BLaER1 treated with 17β-estradiol and CSF1 and Interleukin-3, amounts not matched to agents 10 nM and 100 nM (cell line): ENCODE data around the gene HGS.
A peak's percentile ranks its signal among the peaks of the same experiment; 100 is the strongest.
"Not testable (repeated sequence)": the region's sequence is repeated elsewhere in the genome, so short reads cannot be mapped to it uniquely, and the experiment has no call there.

Source experiments
- H3K27ac ChIP-seq, 11 experiments: shearing (Covaris generic); formaldehyde crosslinking; 2 replicates each; pipeline ENCODE4 v1.8.1; 2022
- H3K27me3 ChIP-seq, 11 experiments: shearing (Covaris generic); formaldehyde crosslinking; 2 replicates each; pipeline ENCODE4 v1.8.1; 2022
- H3K36me3 ChIP-seq, 11 experiments: shearing (Covaris generic); formaldehyde crosslinking; 2 replicates each; pipeline ENCODE4 v1.8.1; 2022
- H3K4me1 ChIP-seq, 10 experiments: shearing (Covaris generic); formaldehyde crosslinking; 2 replicates each; pipeline ENCODE4 v1.8.1; 2022
- H3K4me2 ChIP-seq, 11 experiments: shearing (Covaris generic); formaldehyde crosslinking; 2 replicates each; pipeline ENCODE4 v1.8.1; 2022
- H3K4me3 ChIP-seq, 10 experiments: shearing (Covaris generic); formaldehyde crosslinking; 2 replicates each; pipeline ENCODE4 v1.8.1; 2022
- H3K9ac ChIP-seq, 11 experiments: shearing (Covaris generic); formaldehyde crosslinking; 2 replicates each; pipeline ENCODE4 v1.8.1; 2022
- H3K9me3 ChIP-seq, 11 experiments: shearing (Covaris generic); formaldehyde crosslinking; replicated peaks in 1 of 11; 2 replicates each; pipeline ENCODE4 v1.8.1; 2022
- H4K20me1 ChIP-seq, 11 experiments: shearing (Covaris generic); formaldehyde crosslinking; 2 replicates each; pipeline ENCODE4 v1.8.1; 2022
- Cebpa-rat ChIP-seq, 11 experiments: shearing (Covaris generic); IDR thresholded peaks; 2 replicates each; pipeline ENCODE4 v1.8.1; 2022

Gene HGS

GRCh38 chr17:81735264-81736102 lies 51.7 kb downstream of the HGS start:
- Histone ChIP-seq H3K27ac (peak overlapping the region in 10 of 11 experiments; percentile 9 to 69 (median 56); a peak in 20 of 22 replicates), H3K4me1 (peaks cover 54 to 80% (median 67%) of the 10 kb centered on the region in 10 experiments), H3K36me3 (no peaks in the 10 kb centered on the region), H3K27me3 (no peaks in the 10 kb centered on the region; a peak in 2 of 22 replicates), H3K4me2 (peak overlapping the region; percentile 87 to 100 (median 97)), H3K4me3 (peak overlapping the region; percentile 40 to 64 (median 50)), H4K20me1 (peaks cover 0 to 7% (median 0%) of the 10 kb centered on the region in 11 experiments; a peak in 6 of 22 replicates), H3K9ac (peak overlapping the region; percentile 15 to 68 (median 61); a peak in 20 of 22 replicates), H3K9me3 (no peaks in the 10 kb centered on the region)
- no peak for TF ChIP-seq Cebpa-rat (IDR thresholded peaks at IDR 0.05)

DNA sequence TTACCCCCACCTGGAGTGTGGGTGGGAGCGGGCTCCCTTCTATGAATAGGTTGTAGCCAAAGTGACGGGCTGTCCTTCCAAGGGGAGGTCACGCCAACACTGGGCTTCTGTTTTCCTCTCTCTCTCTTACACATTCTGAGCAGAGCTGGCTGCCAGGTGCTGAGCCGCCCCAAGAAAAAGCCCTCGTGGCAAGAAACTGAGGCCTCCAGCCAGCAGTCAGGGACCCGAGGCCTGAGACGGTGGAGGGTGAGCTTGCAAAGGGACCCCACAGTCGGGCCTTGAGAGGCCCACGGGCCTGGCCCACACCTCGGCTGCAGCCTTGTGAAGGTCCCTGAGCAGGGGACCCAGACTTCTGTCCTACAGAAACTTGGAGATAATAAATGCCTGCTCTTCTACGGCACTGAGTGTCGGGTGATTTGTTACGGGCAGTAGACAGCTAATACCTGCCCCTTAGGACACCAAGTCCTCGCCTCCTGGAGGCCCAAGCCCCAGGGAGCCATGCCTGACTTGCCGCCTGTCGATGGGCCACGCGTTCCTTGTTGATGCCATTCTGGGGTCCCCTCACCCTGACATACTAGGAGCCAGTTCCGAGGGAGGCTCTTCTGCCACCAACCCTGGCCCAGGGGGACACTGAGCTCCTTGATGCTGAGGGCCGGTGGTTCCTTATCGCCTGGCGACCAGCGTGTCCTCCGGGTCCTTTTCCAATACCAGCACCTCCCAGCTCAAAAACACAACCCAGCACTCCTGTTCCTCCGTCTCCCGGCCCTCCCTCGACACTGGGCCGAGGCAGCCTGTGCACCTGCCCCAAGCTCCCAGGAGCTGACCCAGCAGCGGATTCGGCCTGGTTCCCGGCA lies 54.4 kb downstream of the HGS start:
- H3K4me1 ChIP-seq, result peaks cover 28 to 58% (median 40%) of the 10 kb centered on the region in 10 experiments
- no peaks in the 10 kb centered on the region for H3K36me3 ChIP-seq
- no peaks in the 10 kb centered on the region; a peak in 2 of 22 replicates for H3K27me3 ChIP-seq
- no peak overlapping the region; a peak in 1 of 22 replicates for H3K9ac ChIP-seq
- H3K9me3 ChIP-seq, result no peaks in the 10 kb centered on the region
- H3K27ac ChIP-seq, result no peak overlapping the region
- no peak for TF ChIP-seq Cebpa-rat (IDR thresholded peaks at IDR 0.05)
- peaks cover 0 to 7% (median 0%) of the 10 kb centered on the region in 11 experiments; a peak in 6 of 22 replicates for H4K20me1 ChIP-seq
- no peak overlapping the region for H3K4me3 ChIP-seq
- H3K4me2 ChIP-seq, result no peak overlapping the region; a peak in 1 of 22 replicates

- no peaks in the 10 kb centered on the region; a peak in 2 of 22 replicates for H3K27me3 ChIP-seq
- H3K4me2 ChIP-seq, result no peak overlapping the region
- H3K9ac ChIP-seq, result no peak overlapping the region
- H3K36me3 ChIP-seq, result no peaks in the 10 kb centered on the region
- peaks cover 0 to 7% (median 0%) of the 10 kb centered on the region in 11 experiments; a peak in 5 of 22 replicates for H4K20me1 ChIP-seq
- no peak overlapping the region for H3K4me3 ChIP-seq
- H3K27ac ChIP-seq, result no peak overlapping the region
- TF ChIP-seq Cebpa-rat (IDR thresholded peaks at IDR 0.05), result no peak
- peaks cover 27 to 50% (median 33%) of the 10 kb centered on the region in 10 experiments for H3K4me1 ChIP-seq
- H3K9me3 ChIP-seq, result no peaks in the 10 kb centered on the region
Measured at GRCh38 chr17:81738801-81739393, 55.1 kb downstream of the HGS start.

GRCh38 chr17:81739593-81739992 lies 55.8 kb downstream of the HGS start:
- H3K4me1 ChIP-seq, result peaks cover 20 to 43% (median 26%) of the 10 kb centered on the region in 10 experiments
- not testable (repeated sequence) for H4K20me1 ChIP-seq, H3K4me3 ChIP-seq, H3K4me2 ChIP-seq, H3K9ac ChIP-seq, H3K9me3 ChIP-seq, H3K27me3 ChIP-seq, H3K27ac ChIP-seq, H3K36me3 ChIP-seq

DNA sequence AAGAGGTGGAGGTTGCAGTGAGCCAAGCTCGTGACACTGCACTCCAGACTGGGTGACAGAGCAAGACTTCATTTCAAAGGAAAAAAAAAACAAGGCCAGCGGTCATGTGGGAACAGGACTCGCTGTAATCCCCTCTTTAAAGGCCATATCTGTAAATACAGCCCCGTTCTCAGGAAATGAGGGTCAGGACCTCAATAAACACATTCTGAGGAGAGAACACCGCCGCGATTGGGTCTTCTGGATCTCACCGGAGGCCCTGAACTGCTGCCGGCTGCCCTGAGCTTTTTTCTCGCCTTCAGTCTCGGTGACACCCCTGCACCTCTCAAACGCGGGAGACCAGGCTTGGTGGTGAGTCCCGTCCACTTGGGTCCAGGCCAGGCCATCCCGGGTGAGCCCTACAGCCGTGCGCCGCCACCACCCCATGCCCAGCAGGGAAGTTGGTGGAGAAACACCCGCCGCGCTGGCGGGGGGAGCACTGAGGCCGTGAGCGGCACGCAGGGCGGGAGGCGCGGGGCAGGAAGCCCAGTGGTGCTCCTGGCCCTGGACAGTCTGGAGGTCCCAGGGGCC lies 56.7 kb downstream of the HGS start:
- Histone ChIP-seq H4K20me1 (0 out of 22 replicates have a peak, but pooled peaks cover 0 to under 1% (median 0%) of the 10 kb centered on the region in 11 experiments), H3K36me3 (no peaks in the 10 kb centered on the region), H3K9ac (no peak overlapping the region), H3K9me3 (no peaks in the 10 kb centered on the region), H3K27ac (no peak overlapping the region), H3K4me2 (no peak overlapping the region), H3K4me3 (no peak overlapping the region), H3K4me1 (peaks cover 11 to 35% (median 17%) of the 10 kb centered on the region in 10 experiments), H3K27me3 (no peaks in the 10 kb centered on the region)
- no peak for TF ChIP-seq Cebpa-rat (IDR thresholded peaks at IDR 0.05)

DNA sequence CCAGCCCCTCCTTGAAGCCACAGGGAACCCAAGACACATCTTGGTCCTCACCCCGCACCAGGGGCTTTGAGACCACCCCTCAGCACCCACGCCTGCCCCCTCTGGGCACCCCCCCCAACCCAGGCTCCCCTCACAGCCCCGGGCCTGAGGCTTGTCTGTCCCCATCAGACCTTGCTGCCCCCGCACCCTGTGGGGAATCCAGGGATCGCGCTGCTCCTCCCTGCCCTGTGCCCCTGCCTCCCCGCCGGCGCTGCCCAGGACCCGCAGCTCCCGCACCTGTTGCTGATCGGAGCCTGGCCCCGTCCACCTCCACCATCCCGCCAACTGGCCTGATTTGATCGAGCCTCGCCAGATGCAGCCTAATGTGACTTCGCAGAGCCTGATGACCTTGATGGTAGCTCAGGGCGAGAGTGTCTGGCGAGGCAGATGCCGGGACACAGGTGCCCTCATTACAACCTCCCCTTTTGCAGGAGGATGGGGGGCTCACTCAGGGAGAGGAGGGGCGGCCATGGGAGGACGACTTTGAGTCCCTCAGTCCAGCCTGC lies 57.3 kb downstream of the HGS start:
- Histone ChIP-seq H3K9me3 (no peaks in the 10 kb centered on the region), H3K36me3 (no peaks in the 10 kb centered on the region), H3K4me3 (no peak overlapping the region), H4K20me1 (no peaks in the 10 kb centered on the region), H3K27ac (no peak overlapping the region), H3K4me1 (peaks cover 7 to 28% (median 11%) of the 10 kb centered on the region in 10 experiments), H3K4me2 (no peak overlapping the region), H3K27me3 (no peaks in the 10 kb centered on the region), H3K9ac (no peak overlapping the region)
- no peak for TF ChIP-seq Cebpa-rat (IDR thresholded peaks at IDR 0.05)

GRCh38 chr17:81741594-81742452 lies 58.0 kb downstream of the HGS start:
- Histone ChIP-seq H3K4me2 (no peak overlapping the region; a peak in 1 of 22 replicates), H3K4me3 (no peak overlapping the region), H3K27me3 (no peaks in the 10 kb centered on the region), H3K9me3 (no peaks in the 10 kb centered on the region), H4K20me1 (no peaks in the 10 kb centered on the region), H3K36me3 (no peaks in the 10 kb centered on the region), H3K9ac (no peak overlapping the region), H3K27ac (no peak overlapping the region), H3K4me1 (peaks cover under 1 to 21% (median 4%) of the 10 kb centered on the region in 10 experiments; a peak in 13 of 20 replicates)
- TF ChIP-seq Cebpa-rat (IDR thresholded peaks at IDR 0.05), result no peak
